ENCODE measurements around the gene BEX2.

BEX2 gene

DNA sequence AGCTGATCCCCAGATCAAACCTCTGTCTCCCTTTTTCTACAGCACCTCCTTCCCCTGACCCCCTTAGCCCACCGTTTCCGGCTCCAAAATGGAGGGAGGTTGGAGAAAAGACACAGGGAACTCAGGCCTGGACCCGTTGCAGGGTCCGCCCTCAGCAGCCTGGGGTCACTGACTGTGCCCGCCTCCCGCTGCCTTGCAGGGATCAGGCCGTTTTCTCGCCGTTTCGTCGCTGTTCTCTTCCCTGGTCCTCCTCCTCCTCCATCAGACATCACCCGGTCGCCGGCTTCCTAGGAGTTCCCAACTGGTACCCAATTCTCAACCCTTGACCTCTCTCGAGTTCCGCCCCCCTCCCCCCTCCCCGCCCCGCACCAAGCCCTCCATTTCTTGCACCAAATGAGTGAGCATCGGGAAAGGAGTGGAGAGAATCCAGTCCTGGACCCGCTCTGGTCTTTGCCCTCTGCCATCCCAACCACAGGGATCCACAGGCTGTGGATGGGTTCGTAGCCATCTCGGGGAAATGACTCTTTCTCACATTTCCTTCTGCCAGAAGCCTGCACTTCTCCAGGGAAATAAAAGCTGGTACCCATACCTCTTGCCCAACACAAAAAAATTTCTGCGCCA, 34.7 kb downstream of the BEX2 start:
- no peak for DNase-seq (ENCODE audit: low read depth)
- TF ChIP-seq, protein P1, sequence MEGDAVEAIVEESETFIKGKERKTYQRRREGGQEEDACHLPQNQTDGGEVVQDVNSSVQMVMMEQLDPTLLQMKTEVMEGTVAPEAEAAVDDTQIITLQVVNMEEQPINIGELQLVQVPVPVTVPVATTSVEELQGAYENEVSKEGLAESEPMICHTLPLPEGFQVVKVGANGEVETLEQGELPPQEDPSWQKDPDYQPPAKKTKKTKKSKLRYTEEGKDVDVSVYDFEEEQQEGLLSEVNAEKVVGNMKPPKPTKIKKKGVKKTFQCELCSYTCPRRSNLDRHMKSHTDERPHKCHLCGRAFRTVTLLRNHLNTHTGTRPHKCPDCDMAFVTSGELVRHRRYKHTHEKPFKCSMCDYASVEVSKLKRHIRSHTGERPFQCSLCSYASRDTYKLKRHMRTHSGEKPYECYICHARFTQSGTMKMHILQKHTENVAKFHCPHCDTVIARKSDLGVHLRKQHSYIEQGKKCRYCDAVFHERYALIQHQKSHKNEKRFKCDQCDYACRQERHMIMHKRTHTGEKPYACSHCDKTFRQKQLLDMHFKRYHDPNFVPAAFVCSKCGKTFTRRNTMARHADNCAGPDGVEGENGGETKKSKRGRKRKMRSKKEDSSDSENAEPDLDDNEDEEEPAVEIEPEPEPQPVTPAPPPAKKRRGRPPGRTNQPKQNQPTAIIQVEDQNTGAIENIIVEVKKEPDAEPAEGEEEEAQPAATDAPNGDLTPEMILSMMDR (IDR thresholded peaks at IDR 0.05; ENCODE audit: low read length, missing control alignments), result no peak
- no peak overlapping the region for H3K4me3 ChIP-seq (replicated peaks; ENCODE audit: low read depth, low read length)

DNA sequence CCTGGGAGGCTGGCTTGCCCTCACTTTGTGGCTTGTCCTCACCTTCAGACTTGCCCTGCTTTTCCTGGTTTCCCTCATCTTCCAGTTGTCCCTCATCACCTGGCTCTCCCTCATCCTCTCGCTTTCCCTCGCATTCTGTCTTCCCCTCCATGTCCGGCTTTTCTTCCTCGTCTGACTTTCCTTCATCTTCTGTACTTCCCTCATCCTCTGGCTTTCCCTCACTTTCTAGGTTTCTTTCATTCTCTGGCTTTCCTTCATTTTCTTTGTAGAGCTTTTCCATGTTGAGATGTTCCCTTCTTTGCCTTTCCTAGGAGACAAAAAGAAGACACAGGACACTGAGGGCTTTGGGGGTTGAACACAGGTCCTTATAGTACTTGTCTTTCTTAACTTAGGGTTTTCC, 36.5 kb downstream of the BEX2 start:
- TF ChIP-seq, protein P1 (IDR thresholded peaks at IDR 0.05; ENCODE audit: low read length, missing control alignments), result no peak
- no peak for DNase-seq (ENCODE audit: low read depth)
- H3K4me3 ChIP-seq (replicated peaks; ENCODE audit: low read depth, low read length), result no peak overlapping the region

All from fibroblast of pulmonary artery (primary cell).